ENCODE results near the gene NPIPB8.
"Not testable (repeated sequence)": the region's sequence is repeated elsewhere in the genome, so short reads cannot be mapped to it uniquely, and the experiment has no call there.

The NPIPB8 gene

DNA sequence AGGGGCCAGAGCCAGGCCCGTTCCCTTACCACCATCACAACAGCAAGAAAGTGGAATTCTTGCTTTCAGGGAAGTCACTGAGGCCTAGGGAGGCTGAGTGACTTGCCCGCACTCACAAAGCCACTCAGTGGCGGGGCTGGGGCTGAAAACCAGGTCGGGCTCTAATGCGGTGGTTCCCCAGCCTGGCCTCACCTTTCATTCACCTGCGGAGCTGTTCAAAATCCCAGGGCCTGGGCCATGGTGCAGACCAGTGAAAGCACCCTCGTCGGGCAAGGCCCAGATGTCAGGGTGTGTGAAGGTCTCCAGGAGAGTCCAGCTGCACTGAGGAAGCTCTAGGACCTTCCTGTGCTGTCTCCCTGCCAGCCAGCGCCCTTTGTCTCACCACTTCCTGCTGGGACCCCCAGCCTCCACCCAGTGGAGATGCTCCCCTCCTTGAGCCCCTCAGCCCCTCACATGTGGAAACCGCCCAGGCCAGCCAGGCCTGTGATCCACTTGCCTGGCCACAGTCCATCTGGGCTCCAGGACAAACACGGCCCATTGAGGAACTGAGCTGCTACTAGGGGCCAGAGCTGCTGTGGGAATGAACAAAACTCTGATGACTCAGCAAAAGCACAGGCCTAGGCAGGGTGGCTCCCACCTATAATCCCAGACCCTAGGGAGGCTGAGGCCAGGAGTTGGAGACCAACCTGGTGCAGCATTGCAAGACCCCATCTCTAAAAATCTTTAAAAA, 28.8 kb upstream of the NPIPB8 start:
- not testable (repeated sequence) for H3F3A ChIP-seq (ENCODE audit: insufficient read depth, low read length)

DNA sequence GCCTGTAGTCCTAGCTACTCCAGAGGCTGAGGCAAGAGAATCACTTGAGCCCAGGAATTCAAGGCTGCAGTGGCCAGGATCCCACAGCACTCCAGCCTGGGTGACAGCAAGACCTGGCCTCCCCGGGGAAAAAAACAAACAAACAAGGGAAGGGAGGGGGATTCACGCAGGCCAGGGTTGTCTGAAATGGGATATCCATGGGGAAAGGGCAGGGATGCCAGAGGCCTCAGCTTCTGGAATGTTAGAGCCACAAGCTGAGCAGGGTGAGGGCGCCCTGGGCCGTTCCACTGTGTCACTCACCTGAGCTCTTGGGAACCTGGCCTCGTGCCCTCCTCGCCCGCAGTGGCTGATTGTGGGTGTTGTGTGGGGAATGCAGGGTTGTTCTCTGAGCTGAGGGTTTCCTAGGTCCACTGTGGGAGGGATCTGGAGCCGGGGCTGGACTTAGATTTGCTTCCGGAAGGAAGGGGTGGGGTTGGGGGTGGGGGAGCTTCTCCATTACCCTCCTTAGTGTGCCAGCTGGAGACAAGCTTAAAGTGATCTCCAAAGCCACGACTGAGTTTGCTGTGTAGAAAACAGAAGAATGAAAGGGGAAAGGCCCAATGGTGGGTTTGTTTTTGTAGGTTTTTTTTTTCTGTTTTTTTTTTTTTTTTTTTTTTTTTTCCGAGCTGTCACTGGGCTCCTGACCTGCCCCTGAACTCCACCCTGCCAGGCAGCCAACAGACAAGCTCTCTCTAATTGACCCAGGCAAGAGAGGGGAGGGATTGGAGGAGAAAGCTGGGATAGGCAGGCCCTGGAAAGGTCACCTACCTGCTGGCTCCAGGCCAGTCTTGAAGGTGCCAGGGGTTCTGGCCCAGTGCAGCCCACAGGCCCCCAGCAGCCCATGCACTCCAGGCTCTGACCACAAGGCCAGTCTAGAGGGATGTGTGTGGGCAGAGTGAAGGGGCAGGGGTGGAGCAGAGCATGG, 28.0 kb upstream of the NPIPB8 start, which contains the start of gene SULT1A1:
TSS of gene SULT1A1 (minus strand) at position 414 of the 964 bp plus-strand sequence. CDS start 1,189 bp downstream, outside the sequence.
- no peak for DNase-seq
- H3K4me2 ChIP-seq (ENCODE audit: low read depth, low read length), result no peak within 1 kb of the TSS
- H3K27me3 ChIP-seq (replicated peaks; ENCODE audit: insufficient read depth, low read length), result no peaks in the 10 kb centered on the region
- no peaks in the 10 kb centered on the region for H3K4me1 ChIP-seq (ENCODE audit: low read length)
- H4K20me1 ChIP-seq (ENCODE audit: insufficient read depth, low read length), result no peaks in the 10 kb centered on the region
- no peak within 1 kb of the TSS for H3K9ac ChIP-seq (ENCODE audit: low read length)
- no peaks in the 10 kb centered on the region for H3K9me3 ChIP-seq (replicated peaks; ENCODE audit: insufficient read depth, low read length)
- H3K4me3 ChIP-seq (ENCODE audit: low read length), result no peak within 1 kb of the TSS
- H3K9me2 ChIP-seq (replicated peaks; ENCODE audit: insufficient read depth, low read length), result no peaks in the 10 kb centered on the region
- H2AFZ ChIP-seq (ENCODE audit: low read length), result no peak within 1 kb of the TSS
- TF ChIP-seq EZH2phosphoT487 (IDR thresholded peaks at IDR 0.05; ENCODE audit: low read length), result no peak
- no peak for TF ChIP-seq EZH2 (optimal IDR thresholded peaks at IDR 0.05; ENCODE audit: low read depth, low read length)
- TF ChIP-seq, protein P1, sequence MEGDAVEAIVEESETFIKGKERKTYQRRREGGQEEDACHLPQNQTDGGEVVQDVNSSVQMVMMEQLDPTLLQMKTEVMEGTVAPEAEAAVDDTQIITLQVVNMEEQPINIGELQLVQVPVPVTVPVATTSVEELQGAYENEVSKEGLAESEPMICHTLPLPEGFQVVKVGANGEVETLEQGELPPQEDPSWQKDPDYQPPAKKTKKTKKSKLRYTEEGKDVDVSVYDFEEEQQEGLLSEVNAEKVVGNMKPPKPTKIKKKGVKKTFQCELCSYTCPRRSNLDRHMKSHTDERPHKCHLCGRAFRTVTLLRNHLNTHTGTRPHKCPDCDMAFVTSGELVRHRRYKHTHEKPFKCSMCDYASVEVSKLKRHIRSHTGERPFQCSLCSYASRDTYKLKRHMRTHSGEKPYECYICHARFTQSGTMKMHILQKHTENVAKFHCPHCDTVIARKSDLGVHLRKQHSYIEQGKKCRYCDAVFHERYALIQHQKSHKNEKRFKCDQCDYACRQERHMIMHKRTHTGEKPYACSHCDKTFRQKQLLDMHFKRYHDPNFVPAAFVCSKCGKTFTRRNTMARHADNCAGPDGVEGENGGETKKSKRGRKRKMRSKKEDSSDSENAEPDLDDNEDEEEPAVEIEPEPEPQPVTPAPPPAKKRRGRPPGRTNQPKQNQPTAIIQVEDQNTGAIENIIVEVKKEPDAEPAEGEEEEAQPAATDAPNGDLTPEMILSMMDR (IDR thresholded peaks at IDR 0.05; ENCODE audit: low read length), result no peak
- no peaks in the 10 kb centered on the region for H3F3A ChIP-seq (ENCODE audit: insufficient read depth, low read length)
- H3K36me3 ChIP-seq (replicated peaks; ENCODE audit: insufficient read depth, low read length), result no peaks in the 10 kb centered on the region
- no peaks in the 10 kb centered on the region for H3K79me2 ChIP-seq (ENCODE audit: low read length)
- H3K27ac ChIP-seq (ENCODE audit: low read length), result no peak within 1 kb of the TSS

More for the DNA sequence above, 28.8 kb upstream of the NPIPB8 start:
- not testable (repeated sequence) for DNase-seq; H3K27ac ChIP-seq (ENCODE audit: low read length); H3K4me3 ChIP-seq (ENCODE audit: low read length); H3K79me2 ChIP-seq (ENCODE audit: low read length); H3K36me3 ChIP-seq (replicated peaks; ENCODE audit: insufficient read depth, low read length); H3K4me1 ChIP-seq (ENCODE audit: low read length); H3K9me2 ChIP-seq (replicated peaks; ENCODE audit: insufficient read depth, low read length); H3K4me2 ChIP-seq (ENCODE audit: low read depth, low read length); H2AFZ ChIP-seq (ENCODE audit: low read length); H3K9me3 ChIP-seq (replicated peaks; ENCODE audit: insufficient read depth, low read length); H3K27me3 ChIP-seq (replicated peaks; ENCODE audit: insufficient read depth, low read length); H3K9ac ChIP-seq (ENCODE audit: low read length); H4K20me1 ChIP-seq (ENCODE audit: insufficient read depth, low read length)

DNA sequence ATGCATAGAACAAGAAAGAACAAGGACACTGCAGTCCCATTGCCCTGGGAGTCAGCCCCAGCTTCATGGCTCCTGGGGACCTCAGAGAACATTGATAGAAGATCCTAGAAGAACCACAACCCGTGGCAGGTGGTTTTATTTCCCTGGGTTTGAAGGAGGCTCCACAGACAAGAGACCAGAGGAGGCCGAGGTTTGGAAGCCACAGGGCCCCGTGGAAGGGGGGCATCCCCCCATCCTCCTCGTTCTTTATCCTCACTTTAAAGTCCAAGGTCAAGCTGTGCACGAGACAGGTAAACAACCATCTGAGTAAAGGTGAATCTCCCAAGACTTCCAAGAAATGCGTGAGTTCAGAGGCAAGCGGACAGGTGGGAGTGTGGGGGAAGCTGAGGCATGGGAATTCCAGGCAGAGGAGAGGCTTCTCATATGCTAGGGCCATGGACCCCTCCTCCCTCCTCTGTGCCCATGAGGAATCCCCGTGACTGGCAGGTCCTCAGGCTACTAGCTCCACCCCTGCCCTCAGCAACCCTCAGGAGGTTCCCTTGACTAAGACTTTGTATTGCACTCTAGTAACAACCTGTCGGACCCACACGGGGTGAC, 27.2 kb upstream of the NPIPB8 start:
- H3K4me1 ChIP-seq (ENCODE audit: low read length), result no peaks in the 10 kb centered on the region
- H3K27me3 ChIP-seq (replicated peaks; ENCODE audit: insufficient read depth, low read length), result no peaks in the 10 kb centered on the region
- H2AFZ ChIP-seq (ENCODE audit: low read length), result no peak overlapping the region
- H3K79me2 ChIP-seq (ENCODE audit: low read length), result no peaks in the 10 kb centered on the region
- TF ChIP-seq EZH2 (optimal IDR thresholded peaks at IDR 0.05; ENCODE audit: low read depth, low read length) (no peak), EZH2phosphoT487 (IDR thresholded peaks at IDR 0.05; ENCODE audit: low read length) (no peak)
- TF ChIP-seq, protein P1 (IDR thresholded peaks at IDR 0.05; ENCODE audit: low read length), result no peak
- DNase-seq, result no peak
- no peak overlapping the region for H3K4me3 ChIP-seq (ENCODE audit: low read length)
- no peak overlapping the region for H3K27ac ChIP-seq (ENCODE audit: low read length)
- no peak overlapping the region for H3K9ac ChIP-seq (ENCODE audit: low read length)
- H3K4me2 ChIP-seq (ENCODE audit: low read depth, low read length), result no peak overlapping the region
- no peaks in the 10 kb centered on the region for H3K9me3 ChIP-seq (replicated peaks; ENCODE audit: insufficient read depth, low read length)
- no peaks in the 10 kb centered on the region for H3F3A ChIP-seq (ENCODE audit: insufficient read depth, low read length)
- H3K9me2 ChIP-seq (replicated peaks; ENCODE audit: insufficient read depth, low read length), result no peaks in the 10 kb centered on the region
- no peaks in the 10 kb centered on the region for H4K20me1 ChIP-seq (ENCODE audit: insufficient read depth, low read length)
- no peaks in the 10 kb centered on the region for H3K36me3 ChIP-seq (replicated peaks; ENCODE audit: insufficient read depth, low read length)

DNA sequence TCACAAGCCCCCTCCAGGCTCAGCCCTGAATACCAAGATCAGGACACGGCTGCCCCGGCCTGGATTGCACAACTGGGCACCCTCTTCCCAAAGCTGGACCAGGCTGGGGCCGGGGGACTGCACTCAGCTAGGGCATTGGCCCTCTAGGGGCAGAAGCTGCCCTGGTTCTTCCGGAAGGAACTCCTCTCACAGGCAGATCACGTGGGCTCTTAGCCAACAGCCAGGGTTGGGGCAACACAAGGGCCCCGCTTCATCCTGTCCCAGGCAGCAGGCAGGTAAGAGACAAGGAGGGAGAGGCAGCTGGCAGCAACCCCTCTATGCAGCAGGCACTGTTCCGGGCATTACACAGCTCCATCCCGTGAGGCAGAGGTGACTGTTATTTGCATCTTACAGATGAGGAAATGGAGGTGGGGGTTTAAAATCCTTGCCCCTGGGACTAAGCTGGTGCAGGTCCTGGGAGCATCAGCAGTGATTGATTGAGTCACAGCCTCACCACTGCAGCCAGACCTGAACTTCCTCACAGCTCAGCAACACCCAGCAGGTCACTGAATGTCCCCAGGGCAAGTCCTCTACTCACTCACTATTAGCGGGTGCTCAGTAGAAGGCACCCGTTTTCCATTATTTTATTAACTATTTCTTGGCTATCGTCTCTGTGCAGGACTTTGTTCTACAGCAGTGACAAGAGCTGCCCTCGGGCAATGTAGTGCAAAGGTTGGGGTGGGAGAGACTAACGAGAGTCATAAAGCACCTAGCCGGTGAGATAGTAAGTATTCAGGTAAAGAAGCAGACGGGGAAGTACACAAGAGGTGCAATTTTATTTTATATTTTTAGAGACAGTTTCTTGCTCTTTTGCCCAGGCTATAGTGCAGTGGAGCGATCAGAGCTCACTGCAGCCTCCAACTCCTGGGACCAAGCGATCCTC, 25.2 kb upstream of the NPIPB8 start:
- not testable (repeated sequence) for H3F3A ChIP-seq (ENCODE audit: insufficient read depth, low read length); H3K4me1 ChIP-seq (ENCODE audit: low read length); DNase-seq; H4K20me1 ChIP-seq (ENCODE audit: insufficient read depth, low read length); H3K4me3 ChIP-seq (ENCODE audit: low read length); H3K27me3 ChIP-seq (replicated peaks; ENCODE audit: insufficient read depth, low read length); H3K27ac ChIP-seq (ENCODE audit: low read length); H3K9ac ChIP-seq (ENCODE audit: low read length); H3K9me3 ChIP-seq (replicated peaks; ENCODE audit: insufficient read depth, low read length); H3K36me3 ChIP-seq (replicated peaks; ENCODE audit: insufficient read depth, low read length); H3K9me2 ChIP-seq (replicated peaks; ENCODE audit: insufficient read depth, low read length); H3K79me2 ChIP-seq (ENCODE audit: low read length); H2AFZ ChIP-seq (ENCODE audit: low read length); H3K4me2 ChIP-seq (ENCODE audit: low read depth, low read length)

DNA sequence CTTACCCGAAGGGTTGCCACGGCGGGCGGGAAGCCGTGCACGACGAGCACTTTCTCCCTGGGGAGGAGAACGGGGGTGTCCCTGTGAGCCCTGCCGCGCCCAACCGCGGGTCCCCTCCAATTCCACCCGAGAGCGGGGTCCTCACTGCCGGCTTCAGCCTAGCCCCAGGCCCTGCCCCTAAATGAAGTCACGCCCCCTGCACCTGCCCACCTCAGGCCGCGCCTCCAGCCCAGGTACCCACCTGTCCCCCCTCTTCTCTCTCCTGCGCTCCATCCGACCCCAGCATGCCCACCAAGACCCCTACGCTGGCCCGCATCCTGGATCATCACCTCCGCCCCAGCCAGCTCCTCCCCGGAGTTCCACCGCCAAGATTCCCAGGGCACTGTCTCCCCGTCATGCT, 24.0 kb upstream of the NPIPB8 start:
- not testable (repeated sequence) for H3K27ac ChIP-seq (ENCODE audit: low read length); H3K79me2 ChIP-seq (ENCODE audit: low read length); H3K4me1 ChIP-seq (ENCODE audit: low read length); H3K27me3 ChIP-seq (replicated peaks; ENCODE audit: insufficient read depth, low read length); H2AFZ ChIP-seq (ENCODE audit: low read length); H3K9ac ChIP-seq (ENCODE audit: low read length); H3K36me3 ChIP-seq (replicated peaks; ENCODE audit: insufficient read depth, low read length); H3K4me2 ChIP-seq (ENCODE audit: low read depth, low read length); H4K20me1 ChIP-seq (ENCODE audit: insufficient read depth, low read length); DNase-seq; H3F3A ChIP-seq (ENCODE audit: insufficient read depth, low read length); H3K4me3 ChIP-seq (ENCODE audit: low read length); H3K9me2 ChIP-seq (replicated peaks; ENCODE audit: insufficient read depth, low read length); H3K9me3 ChIP-seq (replicated peaks; ENCODE audit: insufficient read depth, low read length)

All from MM.1S (cell line).